Trophoblast cell (in vitro differentiated cells and primary cell): ENCODE results near the gene RCN1.

Experiments used
- DNase-seq, 2 donors: peaks; one replicate each; pipeline ENCODE4 v3.0.0-alpha.2; 2016
- H2AFZ ChIP-seq: 2 replicates; pipeline ENCODE4 v1.6.1; 2013; ENCODE audit warnings: low read length, moderate library complexity, mild to moderate bottlenecking; ENCODE audit not compliant: insufficient read depth, poor library complexity
- H2AK5ac ChIP-seq: 2 replicates; pipeline ENCODE4 v1.6.1; 2013; ENCODE audit warnings: mild to moderate bottlenecking, low read length
- H2BK120ac ChIP-seq: 2 replicates; pipeline ENCODE4 v1.6.1; 2013; ENCODE audit warnings: low read length, mild to moderate bottlenecking, moderate library complexity; ENCODE audit not compliant: insufficient read depth, poor library complexity
- H2BK12ac ChIP-seq: 2 replicates; pipeline ENCODE4 v1.6.1; 2013; ENCODE audit warnings: mild to moderate bottlenecking, low read length, moderate library complexity
- H2BK5ac ChIP-seq: 2 replicates; pipeline ENCODE4 v1.6.1; 2013; ENCODE audit warnings: low read length, low read depth, moderate library complexity, mild to moderate bottlenecking; ENCODE audit not compliant: poor library complexity
- H3K14ac ChIP-seq: 2 replicates; pipeline ENCODE4 v1.6.1; 2013; ENCODE audit warnings: mild to moderate bottlenecking, low read length
- H3K18ac ChIP-seq: 2 replicates; pipeline ENCODE4 v1.6.1; 2013; ENCODE audit warnings: mild to moderate bottlenecking, low read length
- H3K23ac ChIP-seq: 2 replicates; pipeline ENCODE4 v1.6.1; 2013; ENCODE audit warnings: low read length
- H3K27ac ChIP-seq: 2 replicates; pipeline ENCODE4 v1.5.1; 2013; ENCODE audit warnings: low read depth, mild to moderate bottlenecking, inconsistent platforms, low read length, moderate library complexity
- H3K27me3 ChIP-seq: 2 replicates; pipeline ENCODE4 v1.6.1; 2013; ENCODE audit warnings: inconsistent platforms, mild to moderate bottlenecking, low read length, moderate library complexity; ENCODE audit not compliant: insufficient read depth
- H3K36me3 ChIP-seq, 2 experiments: 1 replicate in 1 of 2; 2 replicates in 1 of 2; pipeline ENCODE4 v1.6.1; 2013; ENCODE audit warnings: low read length in 2 of 2, mild to moderate bottlenecking in 2 of 2, moderate library complexity in 1 of 2; ENCODE audit not compliant: insufficient read depth in 2 of 2, control insufficient read depth in 1 of 2
- H3K4ac ChIP-seq: 2 replicates; pipeline ENCODE4 v1.6.1; 2013; ENCODE audit warnings: low read depth, mild to moderate bottlenecking, low read length, moderate library complexity
- H3K4me1 ChIP-seq, 2 experiments: 1 replicate in 1 of 2; 2 replicates in 1 of 2; pipeline ENCODE4 v1.6.1; 2013; ENCODE audit warnings: low read length in 2 of 2, mild to moderate bottlenecking in 2 of 2, moderate library complexity in 1 of 2; ENCODE audit not compliant: insufficient read depth in 2 of 2, control insufficient read depth in 1 of 2
- H3K4me2 ChIP-seq: 2 replicates; pipeline ENCODE4 v1.6.1; 2013; ENCODE audit warnings: inconsistent platforms, mild to moderate bottlenecking, low read length, moderate library complexity
- H3K4me3 ChIP-seq: 2 replicates; pipeline ENCODE4 v1.5.1; 2013; ENCODE audit warnings: mild to moderate bottlenecking, low read depth, low read length, inconsistent platforms
- H3K79me1 ChIP-seq: one replicate; pipeline ENCODE4 v1.6.1; 2013; ENCODE audit warnings: low read length
- H3K79me2 ChIP-seq: 2 replicates; pipeline ENCODE4 v1.6.1; 2013; ENCODE audit warnings: low read length, mild to moderate bottlenecking; ENCODE audit not compliant: control insufficient read depth, insufficient read depth, poor library complexity
- H3K9ac ChIP-seq: 2 replicates; pipeline ENCODE4 v1.6.1; 2013; ENCODE audit warnings: mild to moderate bottlenecking, low read length
- H3K9me3 ChIP-seq: 2 replicates; pipeline ENCODE4 v1.6.1; 2013; ENCODE audit warnings: low read depth, mild to moderate bottlenecking, control low read depth, inconsistent platforms, low read length; ENCODE audit not compliant: insufficient read depth
- H4K12ac ChIP-seq: 2 replicates; pipeline ENCODE4 v1.6.1; 2013; ENCODE audit warnings: low read depth, mild to moderate bottlenecking, low read length, moderate library complexity
- H4K8ac ChIP-seq: 2 replicates; pipeline ENCODE4 v1.6.1; 2013; ENCODE audit warnings: low read depth, mild to moderate bottlenecking, low read length, moderate library complexity
- H4K91ac ChIP-seq: one replicate; pipeline ENCODE4 v1.6.1; 2013; ENCODE audit warnings: low read depth, mild to moderate bottlenecking, low read length, moderate library complexity
- WGBS: extraction: QIAGEN DNeasy Blood & Tissue Kit; methylation state at CpG from one replicate; pipeline ENCODE4 v1.1.7; 2013; ENCODE audit warnings: missing lambda C conversion rate; ENCODE audit not compliant: insufficient read length, insufficient coverage; ENCODE audit errors: extremely low coverage; 5-methylcytosine and 5-hydroxymethylcytosine counted together

Gene RCN1

DNA sequence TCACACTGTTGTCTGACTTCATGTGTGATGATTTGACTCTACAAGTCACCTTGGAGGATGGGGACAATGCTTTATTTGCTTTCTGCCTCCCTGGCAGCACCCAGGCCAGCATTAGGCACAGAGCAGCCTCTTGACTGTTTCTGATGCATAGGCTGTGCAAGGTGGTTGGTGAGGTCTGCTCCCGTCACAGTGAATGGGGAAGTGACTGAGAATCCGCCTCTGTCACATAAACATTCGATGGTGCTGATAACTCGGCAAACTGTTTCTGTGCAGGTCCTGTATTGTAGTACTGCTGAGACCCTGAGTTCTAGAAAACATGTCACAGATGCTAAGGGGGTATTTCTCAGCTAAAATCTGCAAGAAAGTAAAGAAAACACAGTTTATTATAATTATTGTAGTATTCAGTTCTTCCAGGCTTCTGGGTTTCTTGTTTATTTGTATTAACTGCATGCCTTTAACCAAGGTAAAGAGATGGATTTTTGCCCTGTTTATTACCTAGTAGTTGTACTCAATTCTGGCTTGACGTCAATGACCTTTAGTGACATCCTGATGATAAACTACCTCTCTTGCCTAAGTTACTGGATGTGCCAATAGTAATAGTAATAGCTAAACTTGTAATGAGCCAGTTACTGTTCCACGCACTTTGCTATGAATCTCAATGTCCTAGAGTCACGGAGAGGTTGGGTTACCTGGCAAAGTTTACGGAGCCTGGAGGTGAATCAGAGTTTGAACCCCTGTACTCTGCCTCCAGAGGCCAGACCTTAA is 24.8 kb upstream of the RCN1 start:
- Histone ChIP-seq H3K36me3 (no peaks in the 10 kb centered on the region), H3K18ac (no peak overlapping the region)
- DNase-seq, result no peak

DNA sequence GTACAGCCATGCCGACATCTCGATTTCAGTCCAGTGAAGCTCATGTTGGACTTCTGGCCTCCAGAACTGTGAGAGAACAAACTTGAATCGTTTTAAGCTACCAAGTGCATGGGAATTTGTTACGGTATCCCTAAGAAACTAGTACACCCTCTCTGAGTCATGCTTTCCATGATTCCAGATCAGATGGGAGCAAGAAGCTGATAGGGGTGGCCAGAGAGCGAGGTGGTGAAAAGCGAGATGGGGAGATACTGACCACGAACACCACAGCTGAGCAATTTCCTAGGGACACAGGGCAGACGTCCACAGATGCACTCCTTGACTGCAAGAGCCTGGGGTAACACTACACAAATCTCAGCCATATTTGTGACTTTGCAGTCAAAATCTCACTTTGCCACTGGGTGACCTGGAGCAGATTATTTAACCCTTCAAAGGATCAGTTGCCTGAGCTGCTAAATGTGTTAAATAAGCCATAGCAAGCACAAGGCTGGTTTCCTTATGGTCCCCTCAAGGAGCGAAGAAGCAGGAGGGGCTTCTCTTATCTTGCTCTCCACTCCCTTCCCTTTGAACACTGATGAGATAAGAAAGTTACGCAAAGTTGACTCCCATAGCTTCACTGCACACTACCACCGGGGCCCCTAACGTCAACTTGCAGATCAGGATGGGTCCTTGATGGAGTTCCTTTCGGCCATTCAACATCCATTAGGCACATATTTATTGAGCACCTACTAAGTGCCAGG is 22.6 kb upstream of the RCN1 start:
- H3K4ac ChIP-seq, result no peak overlapping the region
- no peaks in the 10 kb centered on the region for H3K9me3 ChIP-seq
- peak; percentile 52 to 81 for DNase-seq
- WGBS, result no CpG with 5 or more reads among the region's 13 CpGs
- H3K79me2 ChIP-seq, result no peaks in the 10 kb centered on the region
- no peak overlapping the region for H2AK5ac ChIP-seq
- peaks cover 4 to 16% of the 10 kb centered on the region in 2 experiments for H3K4me1 ChIP-seq
- H3K27me3 ChIP-seq, result no peaks in the 10 kb centered on the region
- no peak overlapping the region for H3K4me2 ChIP-seq
- no peak overlapping the region for H3K14ac ChIP-seq
- no peak overlapping the region for H2BK12ac ChIP-seq
- no peak overlapping the region for H3K4me3 ChIP-seq
- H4K91ac ChIP-seq, result no peak overlapping the region
- no peak overlapping the region for H2BK120ac ChIP-seq
- no peak overlapping the region for H3K27ac ChIP-seq
- H3K79me1 ChIP-seq, result peaks cover 2% of the 10 kb centered on the region
- no peaks in the 10 kb centered on the region for H3K36me3 ChIP-seq
- no peak overlapping the region for H2AFZ ChIP-seq
- no peak overlapping the region for H2BK5ac ChIP-seq
- H4K12ac ChIP-seq, result no peak overlapping the region
- H3K18ac ChIP-seq, result no peak overlapping the region
- H4K8ac ChIP-seq, result no peak overlapping the region
- no peak overlapping the region for H3K9ac ChIP-seq
- no peak overlapping the region for H3K23ac ChIP-seq

More for the DNA sequence above, 24.8 kb upstream of the RCN1 start:
- peaks cover 2% of the 10 kb centered on the region for H3K79me1 ChIP-seq
- WGBS, result no CpG with 5 or more reads among the region's 8 CpGs
- H3K4me1 ChIP-seq, result peaks cover 0 to 8% of the 10 kb centered on the region in 2 experiments
- no peak overlapping the region for H3K27ac ChIP-seq
- no peak overlapping the region for H2BK12ac ChIP-seq
- H3K4ac ChIP-seq, result no peak overlapping the region
- H2BK120ac ChIP-seq, result no peak overlapping the region
- no peak overlapping the region for H2BK5ac ChIP-seq
- no peaks in the 10 kb centered on the region for H3K27me3 ChIP-seq
- no peaks in the 10 kb centered on the region for H3K79me2 ChIP-seq
- no peak overlapping the region for H3K4me2 ChIP-seq
- H3K9ac ChIP-seq, result no peak overlapping the region
- H3K4me3 ChIP-seq, result no peak overlapping the region
- H3K14ac ChIP-seq, result no peak overlapping the region
- no peak overlapping the region for H2AFZ ChIP-seq
- no peak overlapping the region for H4K12ac ChIP-seq
- H3K23ac ChIP-seq, result no peak overlapping the region
- no peaks in the 10 kb centered on the region for H3K9me3 ChIP-seq
- H4K91ac ChIP-seq, result no peak overlapping the region
- no peak overlapping the region for H2AK5ac ChIP-seq
- H4K8ac ChIP-seq, result no peak overlapping the region

DNA sequence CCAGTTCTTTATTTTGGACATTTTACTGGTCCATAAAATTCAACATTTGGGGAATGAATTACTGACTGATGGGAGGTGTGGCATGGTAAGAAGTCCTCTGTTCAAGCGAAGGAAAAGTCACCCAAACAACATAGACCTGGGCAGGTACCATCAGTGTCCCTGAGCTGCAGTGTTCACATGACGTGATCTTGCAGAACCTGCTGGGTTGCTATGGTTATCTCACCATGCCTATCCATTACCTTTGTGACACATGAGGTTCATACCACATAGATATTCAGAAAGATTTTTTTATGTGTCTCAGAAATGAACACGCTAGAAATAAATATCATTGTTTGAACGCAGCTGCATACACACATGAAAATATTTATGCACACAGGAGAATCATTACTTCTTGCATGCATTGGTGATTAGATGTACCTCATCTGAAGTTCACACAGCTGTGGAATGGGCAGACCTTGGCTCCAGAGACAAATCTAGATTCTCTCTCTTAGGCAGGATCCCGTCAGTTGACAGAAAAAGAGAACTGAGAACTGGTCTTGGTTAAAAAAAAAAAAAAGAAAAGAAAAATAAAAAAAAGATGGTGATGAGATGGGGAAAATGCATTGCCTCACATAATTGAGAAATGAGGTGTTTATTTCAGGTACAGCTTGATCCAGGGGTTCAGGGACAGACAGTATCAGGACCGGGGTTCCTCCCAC is 21.4 kb upstream of the RCN1 start:
- H3K79me1 ChIP-seq, result peaks cover 2% of the 10 kb centered on the region
- H3K23ac ChIP-seq, result no peak overlapping the region
- peaks cover 4 to 16% of the 10 kb centered on the region in 2 experiments for H3K4me1 ChIP-seq
- no peaks in the 10 kb centered on the region for H3K9me3 ChIP-seq
- no peak overlapping the region for H2BK12ac ChIP-seq
- no peaks in the 10 kb centered on the region for H3K36me3 ChIP-seq
- H2BK120ac ChIP-seq, result no peak overlapping the region
- H2BK5ac ChIP-seq, result no peak overlapping the region
- no peak overlapping the region for H3K4me2 ChIP-seq
- H3K4ac ChIP-seq, result no peak overlapping the region
- H3K79me2 ChIP-seq, result no peaks in the 10 kb centered on the region
- H3K9ac ChIP-seq, result no peak overlapping the region
- H3K18ac ChIP-seq, result no peak overlapping the region
- H4K91ac ChIP-seq, result peak overlapping the region; percentile 20
- no peak overlapping the region for H4K12ac ChIP-seq
- no peak overlapping the region for H3K14ac ChIP-seq
- H3K27ac ChIP-seq, result no peak overlapping the region
- peak; percentile 77 to 88 for DNase-seq
- no peak overlapping the region for H2AFZ ChIP-seq
- H4K8ac ChIP-seq, result no peak overlapping the region
- no peaks in the 10 kb centered on the region for H3K27me3 ChIP-seq
- no peak overlapping the region for H2AK5ac ChIP-seq
- no peak overlapping the region for H3K4me3 ChIP-seq
- WGBS, result no CpG with 5 or more reads among the region's 6 CpGs

DNA sequence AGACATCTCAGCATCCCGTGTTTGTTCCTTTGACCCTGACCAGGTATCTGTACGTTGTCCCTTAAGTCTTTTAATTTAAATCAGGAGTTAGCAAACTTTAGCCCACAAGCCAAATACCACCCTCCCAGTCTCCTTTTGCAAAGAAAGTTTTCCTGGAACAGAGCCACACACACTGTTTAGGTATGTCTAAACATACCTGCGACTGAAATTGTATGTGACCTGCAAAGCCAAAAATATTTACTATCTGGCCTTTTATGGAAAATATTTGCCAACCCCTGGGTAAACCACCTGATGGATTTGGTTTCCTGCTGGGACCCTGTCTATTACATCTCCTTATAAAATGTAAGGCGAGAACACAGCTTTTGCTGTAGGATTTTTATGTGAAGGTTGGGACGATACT is 20.2 kb upstream of the RCN1 start:
- Histone ChIP-seq H3K9me3 (no peaks in the 10 kb centered on the region), H3K79me2 (no peaks in the 10 kb centered on the region), H3K9ac (no peak overlapping the region), H3K79me1 (peaks cover 2% of the 10 kb centered on the region), H3K14ac (no peak overlapping the region), H3K27ac (no peak overlapping the region), H3K23ac (no peak overlapping the region), H3K18ac (no peak overlapping the region), H3K4ac (no peak overlapping the region), H2AFZ (no peak overlapping the region), H4K91ac (no peak overlapping the region), H3K4me2 (no peak overlapping the region), H3K36me3 (no peaks in the 10 kb centered on the region), H2BK120ac (no peak overlapping the region), H2AK5ac (no peak overlapping the region), H3K27me3 (no peaks in the 10 kb centered on the region), H2BK5ac (no peak overlapping the region), H3K4me1 (peaks cover 4 to 16% of the 10 kb centered on the region in 2 experiments), H3K4me3 (no peak overlapping the region), H4K12ac (no peak overlapping the region), H4K8ac (no peak overlapping the region), H2BK12ac (no peak overlapping the region)
- no CpG with 5 or more reads among the region's 5 CpGs for WGBS
- peak; percentile 23 to 73 for DNase-seq
